Astrocyte (in vitro differentiated cells and primary cell): ENCODE measurements around the gene KCNJ11. TPM values are rescaled to one million over a fixed set of nuclear protein-coding genes. Genes with fewer than 3 reads are reported as not detected.

Source experiments
- DNase-seq: peaks from one replicate; pipeline ENCODE4 v3.0.0-alpha.2; 2010; ENCODE audit warnings: low read depth
- FAIRE-seq: peaks from 2 replicates; lab custom pipeline; 2011; peaks lifted over from hg19 to GRCh38; lab: Jason Lieb, UNC
- H2AFZ ChIP-seq: 2 replicates; pipeline ENCODE4 v1.6.0; 2012; ENCODE audit warnings: low read depth, low read length, inconsistent platforms
- H3K27ac ChIP-seq: 2 replicates; pipeline ENCODE4 v1.5.1; 2011; ENCODE audit warnings: low read depth, low read length, inconsistent platforms
- H3K27me3 ChIP-seq: 2 replicates; pipeline ENCODE4 v1.6.0; 2011; ENCODE audit warnings: low read length, inconsistent platforms; ENCODE audit not compliant: insufficient read depth
- H3K36me3 ChIP-seq: 2 replicates; pipeline ENCODE4 v1.5.1; 2011; ENCODE audit warnings: low read length, inconsistent platforms; ENCODE audit not compliant: insufficient read depth
- H3K4me1 ChIP-seq: 2 replicates; pipeline ENCODE4 v1.5.1; 2011; ENCODE audit warnings: low read length, inconsistent platforms; ENCODE audit not compliant: insufficient read depth
- H3K4me2 ChIP-seq: 2 replicates; pipeline ENCODE4 v1.6.0; 2012; ENCODE audit warnings: low read length, inconsistent platforms
- H3K4me3 ChIP-seq: 2 replicates; pipeline ENCODE4 v1.5.1; 2011; ENCODE audit warnings: low read depth, mild to moderate bottlenecking, low read length, inconsistent platforms; ENCODE audit not compliant: insufficient read depth
- H3K79me2 ChIP-seq: 2 replicates; pipeline ENCODE4 v1.6.0; 2012; ENCODE audit warnings: mild to moderate bottlenecking, low read length, inconsistent platforms; ENCODE audit not compliant: insufficient read depth
- H3K9ac ChIP-seq: 2 replicates; pipeline ENCODE4 v1.6.0; 2012; ENCODE audit warnings: mild to moderate bottlenecking, low read length, inconsistent platforms
- H3K9me3 ChIP-seq: 2 replicates; pipeline ENCODE4 v1.5.1; 2012; ENCODE audit warnings: low read depth, mild to moderate bottlenecking, low read length, inconsistent platforms; ENCODE audit not compliant: insufficient read depth
- H4K20me1 ChIP-seq: 2 replicates; pipeline ENCODE4 v1.6.0; 2012; ENCODE audit warnings: low read length, inconsistent platforms; ENCODE audit not compliant: insufficient read depth
- H3K27ac Mint-ChIP-seq: one replicate; pipeline ENCODE4 v1.8.0; 2021; ENCODE audit warnings: mild to moderate bottlenecking, mixed read lengths; ENCODE audit not compliant: unreplicated experiment
- H3K27me3 Mint-ChIP-seq: one replicate; pipeline ENCODE4 v1.8.0; 2021; ENCODE audit warnings: low read depth, mixed read lengths; ENCODE audit not compliant: unreplicated experiment
- H3K36me3 Mint-ChIP-seq: one replicate; pipeline ENCODE4 v1.8.0; 2021; ENCODE audit warnings: low read depth, mixed read lengths; ENCODE audit not compliant: unreplicated experiment
- H3K4me1 Mint-ChIP-seq: one replicate; pipeline ENCODE4 v1.8.0; 2021; ENCODE audit warnings: low read depth, mixed read lengths; ENCODE audit not compliant: unreplicated experiment
- H3K4me3 Mint-ChIP-seq: one replicate; pipeline ENCODE4 v1.8.0; 2021; ENCODE audit warnings: mild to moderate bottlenecking, moderate library complexity, mixed read lengths; ENCODE audit not compliant: unreplicated experiment
- H3K9me3 Mint-ChIP-seq: one replicate; pipeline ENCODE4 v1.8.0; 2021; ENCODE audit warnings: mild to moderate bottlenecking, mixed read lengths; ENCODE audit not compliant: unreplicated experiment
- EZH2 ChIP-seq: IDR thresholded peaks from 2 replicates; pipeline ENCODE4 v1.6.1; 2012; ENCODE audit warnings: mild to moderate bottlenecking, low read length, inconsistent platforms; ENCODE audit not compliant: insufficient read depth
- total RNA-seq: library from RNA; stranded (reverse); gene quantifications from 2 replicates; pipeline ENCODE4 v1.2.1, GENCODE V29; 2021
- TF ChIP-seq, protein P1 (sequence below): IDR thresholded peaks from 2 replicates; pipeline ENCODE4 v1.5.1; 2011; ENCODE audit warnings: low read depth, mild to moderate bottlenecking, inconsistent platforms, low read length, moderate library complexity; ENCODE audit not compliant: insufficient read depth

KCNJ11 gene
- total RNA-seq, 1 donor from 2014 or later, result 0.43 TPM

DNA sequence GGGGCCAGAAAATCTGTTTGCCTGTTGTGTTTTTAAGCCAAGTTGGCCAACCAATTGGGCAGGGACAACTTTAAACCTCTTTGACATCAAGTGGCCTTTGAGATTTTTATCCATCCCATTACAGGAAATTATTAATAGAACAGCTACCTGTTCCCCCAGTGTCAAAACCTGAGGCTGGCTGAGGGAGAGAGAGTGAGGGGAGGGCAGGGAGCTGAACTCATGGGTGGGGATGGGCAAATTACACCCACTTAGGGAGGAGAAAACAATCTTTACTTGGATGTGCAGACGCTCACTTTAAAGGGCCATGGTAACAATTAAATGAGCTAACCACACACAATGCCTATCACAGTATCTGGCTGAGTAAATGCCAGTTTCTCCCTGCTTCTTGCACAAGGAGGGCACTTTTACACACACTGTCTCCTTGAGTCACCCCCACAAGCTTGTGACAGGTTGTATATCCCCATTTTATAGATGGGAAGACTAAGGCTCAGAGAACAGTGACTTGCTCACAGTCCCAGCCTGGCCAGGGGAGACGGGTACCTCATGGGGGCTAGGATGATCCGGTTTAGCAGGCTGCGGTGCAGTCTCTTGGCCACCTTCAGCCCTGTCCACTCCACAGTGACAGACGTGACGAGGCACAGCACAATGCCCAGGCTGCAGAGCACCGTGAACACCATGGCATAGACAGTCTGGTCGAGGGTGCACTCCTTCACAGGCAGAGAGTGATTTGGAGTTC lies 17.8 kb upstream of the KCNJ11 start:
- H3K9me3 ChIP-seq, result no peaks in the 10 kb centered on the region
- TF ChIP-seq, protein P1, sequence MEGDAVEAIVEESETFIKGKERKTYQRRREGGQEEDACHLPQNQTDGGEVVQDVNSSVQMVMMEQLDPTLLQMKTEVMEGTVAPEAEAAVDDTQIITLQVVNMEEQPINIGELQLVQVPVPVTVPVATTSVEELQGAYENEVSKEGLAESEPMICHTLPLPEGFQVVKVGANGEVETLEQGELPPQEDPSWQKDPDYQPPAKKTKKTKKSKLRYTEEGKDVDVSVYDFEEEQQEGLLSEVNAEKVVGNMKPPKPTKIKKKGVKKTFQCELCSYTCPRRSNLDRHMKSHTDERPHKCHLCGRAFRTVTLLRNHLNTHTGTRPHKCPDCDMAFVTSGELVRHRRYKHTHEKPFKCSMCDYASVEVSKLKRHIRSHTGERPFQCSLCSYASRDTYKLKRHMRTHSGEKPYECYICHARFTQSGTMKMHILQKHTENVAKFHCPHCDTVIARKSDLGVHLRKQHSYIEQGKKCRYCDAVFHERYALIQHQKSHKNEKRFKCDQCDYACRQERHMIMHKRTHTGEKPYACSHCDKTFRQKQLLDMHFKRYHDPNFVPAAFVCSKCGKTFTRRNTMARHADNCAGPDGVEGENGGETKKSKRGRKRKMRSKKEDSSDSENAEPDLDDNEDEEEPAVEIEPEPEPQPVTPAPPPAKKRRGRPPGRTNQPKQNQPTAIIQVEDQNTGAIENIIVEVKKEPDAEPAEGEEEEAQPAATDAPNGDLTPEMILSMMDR, result no peak
- no peak for TF ChIP-seq EZH2
- no peak for FAIRE-seq
- peaks cover 24% of the 10 kb centered on the region for H3K27me3 Mint-ChIP-seq
- H3K4me1 ChIP-seq, result no peaks in the 10 kb centered on the region
- peaks cover 6% of the 10 kb centered on the region for H3K9me3 Mint-ChIP-seq
- H3K27me3 ChIP-seq, result peaks cover 2% of the 10 kb centered on the region
- H3K4me3 ChIP-seq, result no peak overlapping the region
- DNase-seq, result no peak
- no peak overlapping the region for H3K4me3 Mint-ChIP-seq
- no peak overlapping the region for H3K27ac Mint-ChIP-seq
- H4K20me1 ChIP-seq, result no peaks in the 10 kb centered on the region
- H3K27ac ChIP-seq, result no peak overlapping the region
- no peaks in the 10 kb centered on the region for H3K4me1 Mint-ChIP-seq
- H3K36me3 Mint-ChIP-seq, result no peaks in the 10 kb centered on the region
- H3K9ac ChIP-seq, result no peak overlapping the region
- H2AFZ ChIP-seq, result no peak overlapping the region
- peak overlapping the region; percentile 19 for H3K4me2 ChIP-seq
- H3K79me2 ChIP-seq, result no peaks in the 10 kb centered on the region
- H3K36me3 ChIP-seq, result no peaks in the 10 kb centered on the region

DNA sequence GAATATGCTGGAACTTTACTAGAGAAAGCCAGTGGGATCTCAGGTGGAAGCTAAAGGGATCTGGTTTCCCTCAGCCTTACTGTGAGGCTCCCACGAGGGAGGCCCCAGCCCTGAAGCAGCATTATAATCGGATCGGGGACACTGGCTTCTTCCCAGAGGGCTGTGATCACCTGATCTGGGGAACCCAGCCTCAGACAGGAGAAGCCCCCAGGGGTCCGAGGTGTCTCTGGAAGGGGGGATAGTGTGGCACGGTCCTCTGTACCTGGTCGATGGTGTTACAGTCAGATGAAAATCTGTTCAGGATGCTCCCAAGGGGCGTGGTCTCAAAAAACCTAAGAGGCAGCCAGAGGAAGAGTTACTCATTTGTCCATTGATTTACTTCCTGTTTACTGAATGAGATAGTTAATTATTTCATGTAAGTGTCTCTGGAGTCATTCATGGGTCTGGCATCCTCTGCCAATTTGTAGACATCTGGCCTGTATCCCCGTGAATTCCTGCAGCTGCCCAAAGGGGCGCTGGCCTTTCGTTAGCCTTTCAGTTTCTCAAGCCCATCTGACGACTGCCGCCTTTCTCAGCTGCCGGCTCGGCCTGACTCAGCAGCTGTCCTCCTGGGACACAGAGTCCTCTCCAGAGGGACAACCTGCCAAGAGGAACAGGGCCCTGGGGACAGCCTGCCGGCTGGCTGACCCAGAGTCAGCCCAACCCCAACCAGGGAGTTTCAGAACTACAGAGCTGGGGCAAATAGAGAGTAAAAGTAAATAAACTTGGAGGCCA lies 17.0 kb upstream of the KCNJ11 start:
- Mint-ChIP-seq H3K36me3 (no peaks in the 10 kb centered on the region), H3K4me1 (no peaks in the 10 kb centered on the region), H3K27me3 (peaks cover 23% of the 10 kb centered on the region), H3K4me3 (no peak overlapping the region), H3K27ac (peak overlapping the region; percentile 75), H3K9me3 (peaks cover 6% of the 10 kb centered on the region)
- Histone ChIP-seq H2AFZ (no peak overlapping the region), H3K9me3 (no peaks in the 10 kb centered on the region), H3K27ac (no peak overlapping the region), H4K20me1 (no peaks in the 10 kb centered on the region), H3K79me2 (no peaks in the 10 kb centered on the region), H3K4me1 (no peaks in the 10 kb centered on the region), H3K27me3 (no peaks in the 10 kb centered on the region), H3K4me2 (peak overlapping the region; percentile 19), H3K4me3 (no peak overlapping the region), H3K9ac (no peak overlapping the region), H3K36me3 (no peaks in the 10 kb centered on the region)
- FAIRE-seq (no peak), DNase-seq (no peak)
- TF ChIP-seq, protein P1, result no peak
- no peak for TF ChIP-seq EZH2
